ENCODE data around the gene ARHGDIB. TPM values are rescaled to one million over a fixed set of nuclear protein-coding genes. Genes with fewer than 3 reads are reported as not detected.

Gene ARHGDIB
- total and polyA plus RNA-seq, 2 experiments from 2014 or later, result 0.89 TPM; not detected in 1

- TF ChIP-seq CREB1 (CRISPR knock-in tag; IDR thresholded peaks at IDR 0.05; ENCODE audit: low read depth), result no peak
Observed at GRCh38 chr12:14903386-14904098, 57.9 kb downstream of the ARHGDIB start (continued).

GRCh38 chr12:14902465-14902864, 58.9 kb downstream of the ARHGDIB start:
- Histone ChIP-seq H2AFZ (no peak overlapping the region), H3F3A (replicated peaks; ENCODE audit: low read depth) (no peaks in the 10 kb centered on the region), H3K79me2 (replicated peaks; ENCODE audit: insufficient read depth) (no peaks in the 10 kb centered on the region), H3K27me3 (ENCODE audit: insufficient read depth) (no peaks in the 10 kb centered on the region), H3K4me1 (ENCODE audit: insufficient read depth) (no peaks in the 10 kb centered on the region), H3K4me2 (no peak overlapping the region), H3K36me3 (ENCODE audit: insufficient read depth) (no peaks in the 10 kb centered on the region), H3K9me2 (ENCODE audit: insufficient read depth) (no peaks in the 10 kb centered on the region), H4K20me1 (replicated peaks; ENCODE audit: insufficient read depth) (no peaks in the 10 kb centered on the region), H3K4me3 (no peak overlapping the region), H3K27ac (ENCODE audit: low read depth) (no peak overlapping the region)
- Mint-ChIP-seq H3K36me3 (ENCODE audit: low read depth) (no peaks in the 10 kb centered on the region), H3K4me1 (peaks cover 4% of the 10 kb centered on the region; the same call in 1 of the 3 replicates), H3K27ac (no peak overlapping the region), H3K9me3 (no peaks in the 10 kb centered on the region), H3K27me3 (ENCODE audit: insufficient read depth, low read depth, poor library complexity) (peaks cover 2% of the 10 kb centered on the region), H3K4me3 (no peak overlapping the region)
- DNase-seq (ENCODE audit: low spot score), result no peak
- TF ChIP-seq JUNB (IDR thresholded peaks at IDR 0.05; ENCODE audit: unreplicated experiment), result no peak
- no peak for TF ChIP-seq EZH2phosphoT487 (IDR thresholded peaks at IDR 0.05; ENCODE audit: unreplicated experiment)
- TF ChIP-seq ZNF114 (CRISPR knock-in tag; IDR thresholded peaks at IDR 0.05), result no peak
- no peak for TF ChIP-seq ZNF331 (CRISPR knock-in tag; IDR thresholded peaks at IDR 0.05; ENCODE audit: low read depth)
- no peak for TF ChIP-seq REST (IDR thresholded peaks at IDR 0.05; ENCODE audit: unreplicated experiment)
- no peak for TF ChIP-seq POLR2AphosphoS5 (IDR thresholded peaks at IDR 0.05; ENCODE audit: low read depth)
- TF ChIP-seq ETS1 (IDR thresholded peaks at IDR 0.05), result no peak
- no peak for TF ChIP-seq ZNF462 (CRISPR knock-in tag; IDR thresholded peaks at IDR 0.05)
- no peak for TF ChIP-seq CREB1 (CRISPR knock-in tag; IDR thresholded peaks at IDR 0.05; ENCODE audit: low read depth)
- no peak for TF ChIP-seq EZH2 (IDR thresholded peaks at IDR 0.05; ENCODE audit: low read depth, unreplicated experiment)
- TF ChIP-seq STAT1 (IDR thresholded peaks at IDR 0.05; ENCODE audit: unreplicated experiment), result no peak
- TF ChIP-seq CTCF (conservative IDR thresholded peaks at IDR 0.05; ENCODE audit: low read depth in 2 of 2), result no peak
- ATAC-seq, result no peak
